ENCODE measurements around the gene EHF. TPM values are rescaled to one million over a fixed set of nuclear protein-coding genes. Genes with fewer than 3 reads are reported as not detected.

Gene EHF
- total and polyA plus RNA-seq, 9 donors, result 0.06 to 102 (median 5.9) TPM; not detected in 1

GRCh38 chr11:34640924-34641275 lies 20.0 kb downstream of the EHF start:
- H3K9me3 ChIP-seq, result no peaks in the 10 kb centered on the region
- no peaks in the 10 kb centered on the region for H3K4me1 ChIP-seq (ENCODE audit: insufficient read depth)
- WGBS, 3 donors, result 67 to 69% (median 67%) methylated on average over 2 of the region's 2 CpGs
- TF ChIP-seq, protein P1, sequence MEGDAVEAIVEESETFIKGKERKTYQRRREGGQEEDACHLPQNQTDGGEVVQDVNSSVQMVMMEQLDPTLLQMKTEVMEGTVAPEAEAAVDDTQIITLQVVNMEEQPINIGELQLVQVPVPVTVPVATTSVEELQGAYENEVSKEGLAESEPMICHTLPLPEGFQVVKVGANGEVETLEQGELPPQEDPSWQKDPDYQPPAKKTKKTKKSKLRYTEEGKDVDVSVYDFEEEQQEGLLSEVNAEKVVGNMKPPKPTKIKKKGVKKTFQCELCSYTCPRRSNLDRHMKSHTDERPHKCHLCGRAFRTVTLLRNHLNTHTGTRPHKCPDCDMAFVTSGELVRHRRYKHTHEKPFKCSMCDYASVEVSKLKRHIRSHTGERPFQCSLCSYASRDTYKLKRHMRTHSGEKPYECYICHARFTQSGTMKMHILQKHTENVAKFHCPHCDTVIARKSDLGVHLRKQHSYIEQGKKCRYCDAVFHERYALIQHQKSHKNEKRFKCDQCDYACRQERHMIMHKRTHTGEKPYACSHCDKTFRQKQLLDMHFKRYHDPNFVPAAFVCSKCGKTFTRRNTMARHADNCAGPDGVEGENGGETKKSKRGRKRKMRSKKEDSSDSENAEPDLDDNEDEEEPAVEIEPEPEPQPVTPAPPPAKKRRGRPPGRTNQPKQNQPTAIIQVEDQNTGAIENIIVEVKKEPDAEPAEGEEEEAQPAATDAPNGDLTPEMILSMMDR (IDR thresholded peaks at IDR 0.05), result no peak
- TF ChIP-seq EP300 (IDR thresholded peaks at IDR 0.05), result no peak
- no peak for TF ChIP-seq POLR2A (IDR thresholded peaks at IDR 0.05)
- no peak for DNase-seq
- intact Hi-C loops (cut with DNase I), result no loop called here
- no peak overlapping the region for H3K4me3 ChIP-seq
- no peak overlapping the region for H3K27ac ChIP-seq
- no peaks in the 10 kb centered on the region for H3K27me3 ChIP-seq
- H3K36me3 ChIP-seq, result no peaks in the 10 kb centered on the region

DNA sequence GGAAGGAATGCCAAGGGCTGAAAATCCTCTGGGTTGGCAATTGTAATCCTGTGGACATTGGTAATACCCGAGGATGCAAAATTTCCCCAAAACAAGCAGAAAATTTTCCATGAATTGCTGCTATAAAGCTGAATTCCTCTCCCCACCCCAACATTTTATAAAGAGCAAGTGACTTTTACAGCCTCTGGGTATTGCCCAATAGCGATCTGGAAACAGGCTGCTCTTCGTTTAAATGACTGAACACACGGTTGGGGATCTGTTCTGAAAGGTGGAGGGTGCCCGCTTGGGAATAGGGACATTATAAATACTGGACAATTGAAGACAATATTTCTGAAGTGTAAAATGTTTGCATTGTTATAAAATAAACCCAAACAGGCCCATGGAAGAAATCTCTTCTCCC lies 20.6 kb downstream of the EHF start:
- intact Hi-C loops (cut with DNase I), result no loop called here
- TF ChIP-seq EP300 (IDR thresholded peaks at IDR 0.05), result no peak
- no peak for TF ChIP-seq POLR2A (IDR thresholded peaks at IDR 0.05)
- TF ChIP-seq, protein P1 (IDR thresholded peaks at IDR 0.05), result no peak
- Histone ChIP-seq H3K9me3 (no peaks in the 10 kb centered on the region), H3K36me3 (no peaks in the 10 kb centered on the region), H3K27me3 (no peaks in the 10 kb centered on the region), H3K4me3 (no peak overlapping the region), H3K27ac (no peak overlapping the region), H3K4me1 (ENCODE audit: insufficient read depth) (no peaks in the 10 kb centered on the region)
- no peak for DNase-seq
- 46 to 54% (median 49%) methylated on average over 5 of the region's 5 CpGs for WGBS, 3 donors

- H3K9me3 ChIP-seq, result no peaks in the 10 kb centered on the region
- no peaks in the 10 kb centered on the region for H3K27me3 ChIP-seq
- WGBS, 3 donors, result 65 to 82% (median 66%) methylated on average over 6 of the region's 6 CpGs
- no peak overlapping the region for H3K4me3 ChIP-seq
- no peaks in the 10 kb centered on the region for H3K4me1 ChIP-seq (ENCODE audit: insufficient read depth)
- no peak overlapping the region for H3K27ac ChIP-seq
- H3K36me3 ChIP-seq, result no peaks in the 10 kb centered on the region
- DNase-seq, result no peak
- TF ChIP-seq, protein P1 (IDR thresholded peaks at IDR 0.05), result no peak
- TF ChIP-seq EP300 (IDR thresholded peaks at IDR 0.05), result no peak
- TF ChIP-seq POLR2A (IDR thresholded peaks at IDR 0.05), result no peak
- intact Hi-C loops (cut with DNase I), result no loop called here
Observed at GRCh38 chr11:34642001-34642554, 21.2 kb downstream of the EHF start.

DNA sequence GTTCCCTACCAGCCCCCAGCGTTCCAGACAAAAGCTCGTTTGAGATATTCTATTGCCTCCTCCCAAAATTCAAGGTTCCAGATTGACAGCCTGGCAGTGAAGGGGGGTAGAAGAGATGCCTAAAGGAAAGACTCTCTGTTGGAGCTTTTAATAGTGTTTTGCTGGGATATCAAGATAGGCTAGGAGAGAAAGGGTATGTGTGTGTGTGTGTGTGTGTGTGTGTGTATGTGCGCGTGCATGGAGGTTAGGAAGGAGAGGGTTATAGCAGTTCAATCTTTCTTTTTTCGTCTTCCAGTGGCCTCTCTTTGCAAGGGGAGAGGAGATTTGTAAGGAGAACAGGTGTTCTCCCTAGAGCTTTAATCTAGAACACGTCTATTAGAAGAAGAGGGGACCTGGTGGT lies 22.0 kb downstream of the EHF start:
- Histone ChIP-seq H3K36me3 (no peaks in the 10 kb centered on the region), H3K9me3 (no peaks in the 10 kb centered on the region), H3K27me3 (no peaks in the 10 kb centered on the region), H3K27ac (no peak overlapping the region), H3K4me1 (ENCODE audit: insufficient read depth) (no peaks in the 10 kb centered on the region), H3K4me3 (no peak overlapping the region)
- TF ChIP-seq EP300 (IDR thresholded peaks at IDR 0.05) (no peak), POLR2A (IDR thresholded peaks at IDR 0.05) (no peak)
- TF ChIP-seq, protein P1 (IDR thresholded peaks at IDR 0.05), result no peak
- no peak for DNase-seq
- WGBS, 3 donors, result 77 to 80% (median 79%) methylated on average over 6 of the region's 6 CpGs
- intact Hi-C loops (cut with DNase I), result no loop called here

Measured in ovary (tissue), 9 donors.